Activated T-cell treated with anti-CD3 and anti-CD28 coated beads, Interleukin-2, amount 50 U/mL, for 24 hours (primary cell): ENCODE data around the gene SCNN1B.
A peak's percentile ranks its signal among the peaks of the same experiment; 100 is the strongest.
"Not testable (repeated sequence)": the region's sequence is repeated elsewhere in the genome, so short reads cannot be mapped to it uniquely, and the experiment has no call there.

Experiments used
- DNase-seq: peaks from one replicate; pipeline ENCODE4 v3.0.0-alpha.2; 2020
- H3K27ac Mint-ChIP-seq: 2 replicates; pipeline ENCODE4 v1.8.0; 2020; ENCODE audit warnings: mild to moderate bottlenecking, mixed read lengths
- H3K27me3 Mint-ChIP-seq: 2 replicates; pipeline ENCODE4 v1.8.0; 2020; ENCODE audit warnings: mixed read lengths
- H3K36me3 Mint-ChIP-seq: 2 replicates; pipeline ENCODE4 v1.8.0; 2020; ENCODE audit warnings: low read depth, mixed read lengths
- H3K4me1 Mint-ChIP-seq: 2 replicates; pipeline ENCODE4 v1.8.0; 2020; ENCODE audit warnings: low read depth, mixed read lengths
- H3K4me3 Mint-ChIP-seq: 2 replicates; pipeline ENCODE4 v1.8.0; 2020; ENCODE audit warnings: mild to moderate bottlenecking, moderate library complexity, mixed read lengths
- H3K9me3 Mint-ChIP-seq: 2 replicates; pipeline ENCODE4 v1.8.0; 2020; ENCODE audit warnings: mixed read lengths

The SCNN1B gene

GRCh38 chr16:23345237-23345636 is 43.1 kb downstream of the SCNN1B start:
- H3K9me3 Mint-ChIP-seq: no peaks in the 10 kb centered on the region

GRCh38 chr16:23348579-23349469 is 46.7 kb downstream of the SCNN1B start:
- no peak overlapping the region for H3K4me3 Mint-ChIP-seq
- H3K4me1 Mint-ChIP-seq: no peaks in the 10 kb centered on the region
- H3K36me3 Mint-ChIP-seq: no peaks in the 10 kb centered on the region
- H3K27me3 Mint-ChIP-seq: peaks cover 21% of the 10 kb centered on the region
- no peak overlapping the region for H3K27ac Mint-ChIP-seq
- no peaks in the 10 kb centered on the region for H3K9me3 Mint-ChIP-seq
- no peak for DNase-seq

More at GRCh38 chr16:23345237-23345636, 43.1 kb downstream of the SCNN1B start:
- Mint-ChIP-seq H3K4me3 (no peak overlapping the region), H3K27ac (no peak overlapping the region), H3K27me3 (peaks cover 15% of the 10 kb centered on the region), H3K4me1 (no peaks in the 10 kb centered on the region), H3K36me3 (no peaks in the 10 kb centered on the region)
- DNase-seq: no peak

- Mint-ChIP-seq H3K4me3 (no peak overlapping the region), H3K9me3 (no peaks in the 10 kb centered on the region), H3K36me3 (no peaks in the 10 kb centered on the region), H3K27ac (no peak overlapping the region), H3K27me3 (peaks cover 21% of the 10 kb centered on the region), H3K4me1 (no peaks in the 10 kb centered on the region)
- no peak for DNase-seq
Observed at GRCh38 chr16:23351360-23351759, 49.3 kb downstream of the SCNN1B start.

GRCh38 chr16:23353440-23353839 is 51.3 kb downstream of the SCNN1B start:
- Mint-ChIP-seq H3K4me3 (no peak overlapping the region), H3K4me1 (no peaks in the 10 kb centered on the region), H3K36me3 (no peaks in the 10 kb centered on the region), H3K27me3 (peaks cover 16% of the 10 kb centered on the region), H3K27ac (no peak overlapping the region), H3K9me3 (no peaks in the 10 kb centered on the region)
- no peak for DNase-seq

GRCh38 chr16:23354246-23354645 is 52.1 kb downstream of the SCNN1B start:
- Mint-ChIP-seq H3K27me3 (peaks cover 14% of the 10 kb centered on the region), H3K27ac (no peak overlapping the region), H3K9me3 (no peaks in the 10 kb centered on the region), H3K36me3 (no peaks in the 10 kb centered on the region), H3K4me1 (no peaks in the 10 kb centered on the region), H3K4me3 (no peak overlapping the region)
- DNase-seq: no peak

- H3K36me3 Mint-ChIP-seq: no peaks in the 10 kb centered on the region
- no peak for DNase-seq
- H3K27me3 Mint-ChIP-seq: peaks cover 15% of the 10 kb centered on the region
- H3K4me1 Mint-ChIP-seq: no peaks in the 10 kb centered on the region
- H3K27ac Mint-ChIP-seq: no peak overlapping the region
- no peaks in the 10 kb centered on the region for H3K9me3 Mint-ChIP-seq
- H3K4me3 Mint-ChIP-seq: no peak overlapping the region
Observed at GRCh38 chr16:23355106-23355670, 53.1 kb downstream of the SCNN1B start.

- H3K36me3 Mint-ChIP-seq: no peaks in the 10 kb centered on the region
- no peak for DNase-seq
- no peak overlapping the region for H3K4me3 Mint-ChIP-seq
- H3K27me3 Mint-ChIP-seq: peaks cover 15% of the 10 kb centered on the region
- H3K27ac Mint-ChIP-seq: no peak overlapping the region
- no peaks in the 10 kb centered on the region for H3K4me1 Mint-ChIP-seq
- H3K9me3 Mint-ChIP-seq: no peaks in the 10 kb centered on the region
Observed at GRCh38 chr16:23356941-23357340, 54.8 kb downstream of the SCNN1B start.

- no peaks in the 10 kb centered on the region for H3K9me3 Mint-ChIP-seq
- no peak overlapping the region for H3K27ac Mint-ChIP-seq
- no peaks in the 10 kb centered on the region for H3K4me1 Mint-ChIP-seq
- no peak for DNase-seq
- H3K36me3 Mint-ChIP-seq: no peaks in the 10 kb centered on the region
- peaks cover 8% of the 10 kb centered on the region for H3K27me3 Mint-ChIP-seq
- H3K4me3 Mint-ChIP-seq: no peak overlapping the region
Observed at GRCh38 chr16:23357761-23358290, 55.7 kb downstream of the SCNN1B start.

GRCh38 chr16:23359092-23359760 is 57.1 kb downstream of the SCNN1B start:
- H3K27ac Mint-ChIP-seq: no peak overlapping the region

GRCh38 chr16:23362460-23363317 is 60.6 kb downstream of the SCNN1B start:
- Mint-ChIP-seq H3K4me1 (peaks cover 9% of the 10 kb centered on the region), H3K36me3 (no peaks in the 10 kb centered on the region), H3K9me3 (no peaks in the 10 kb centered on the region), H3K27me3 (peaks cover 6% of the 10 kb centered on the region), H3K4me3 (no peak overlapping the region), H3K27ac (no peak overlapping the region)
- no peak for DNase-seq

More at GRCh38 chr16:23359092-23359760, 57.1 kb downstream of the SCNN1B start:
- H3K4me3 Mint-ChIP-seq: no peak overlapping the region
- DNase-seq: no peak
- no peaks in the 10 kb centered on the region for H3K36me3 Mint-ChIP-seq
- H3K9me3 Mint-ChIP-seq: no peaks in the 10 kb centered on the region
- peaks cover 6% of the 10 kb centered on the region for H3K27me3 Mint-ChIP-seq
- no peaks in the 10 kb centered on the region for H3K4me1 Mint-ChIP-seq

GRCh38 chr16:23365602-23366240 is 63.6 kb downstream of the SCNN1B start:
- Mint-ChIP-seq H3K27ac (peak overlapping the region; percentile 31), H3K27me3 (no peaks in the 10 kb centered on the region), H3K9me3 (no peaks in the 10 kb centered on the region), H3K4me1 (peaks cover 9% of the 10 kb centered on the region), H3K4me3 (no peak overlapping the region), H3K36me3 (no peaks in the 10 kb centered on the region)
- no peak for DNase-seq

- H3K27ac Mint-ChIP-seq, H3K9me3 Mint-ChIP-seq, H3K27me3 Mint-ChIP-seq, DNase-seq, H3K36me3 Mint-ChIP-seq, H3K4me1 Mint-ChIP-seq, H3K4me3 Mint-ChIP-seq: not testable (repeated sequence)
Observed at GRCh38 chr16:23366341-23366740, 64.2 kb downstream of the SCNN1B start.

- no peaks in the 10 kb centered on the region for H3K27me3 Mint-ChIP-seq
- H3K27ac Mint-ChIP-seq: no peak overlapping the region
- no peaks in the 10 kb centered on the region for H3K36me3 Mint-ChIP-seq
- no peak for DNase-seq
- H3K4me1 Mint-ChIP-seq: peaks cover 9% of the 10 kb centered on the region
- no peak overlapping the region for H3K4me3 Mint-ChIP-seq
- H3K9me3 Mint-ChIP-seq: no peaks in the 10 kb centered on the region
Observed at GRCh38 chr16:23367564-23367963, 65.5 kb downstream of the SCNN1B start.

- Mint-ChIP-seq H3K27ac (no peak overlapping the region), H3K4me1 (peaks cover 9% of the 10 kb centered on the region), H3K9me3 (no peaks in the 10 kb centered on the region), H3K36me3 (no peaks in the 10 kb centered on the region), H3K27me3 (no peaks in the 10 kb centered on the region), H3K4me3 (no peak overlapping the region)
- DNase-seq: no peak
Observed at GRCh38 chr16:23367988-23368387, 65.9 kb downstream of the SCNN1B start.
